Inflammatory macrophage treated with lipopolysaccharide for 1 hour (primary cell): ENCODE measurements around the gene SETD2.
A peak's percentile ranks its signal among the peaks of the same experiment; 100 is the strongest.

Experiments used
- DNase-seq, 2 donors: peaks; one replicate each; pipeline ENCODE4 v3.0.0-alpha.2; 2020 to 2022

Gene SETD2

GRCh38 chr3:46979958-46980497 lies 183.9 kb downstream of the SETD2 start:
- DNase-seq: no peak

DNA sequence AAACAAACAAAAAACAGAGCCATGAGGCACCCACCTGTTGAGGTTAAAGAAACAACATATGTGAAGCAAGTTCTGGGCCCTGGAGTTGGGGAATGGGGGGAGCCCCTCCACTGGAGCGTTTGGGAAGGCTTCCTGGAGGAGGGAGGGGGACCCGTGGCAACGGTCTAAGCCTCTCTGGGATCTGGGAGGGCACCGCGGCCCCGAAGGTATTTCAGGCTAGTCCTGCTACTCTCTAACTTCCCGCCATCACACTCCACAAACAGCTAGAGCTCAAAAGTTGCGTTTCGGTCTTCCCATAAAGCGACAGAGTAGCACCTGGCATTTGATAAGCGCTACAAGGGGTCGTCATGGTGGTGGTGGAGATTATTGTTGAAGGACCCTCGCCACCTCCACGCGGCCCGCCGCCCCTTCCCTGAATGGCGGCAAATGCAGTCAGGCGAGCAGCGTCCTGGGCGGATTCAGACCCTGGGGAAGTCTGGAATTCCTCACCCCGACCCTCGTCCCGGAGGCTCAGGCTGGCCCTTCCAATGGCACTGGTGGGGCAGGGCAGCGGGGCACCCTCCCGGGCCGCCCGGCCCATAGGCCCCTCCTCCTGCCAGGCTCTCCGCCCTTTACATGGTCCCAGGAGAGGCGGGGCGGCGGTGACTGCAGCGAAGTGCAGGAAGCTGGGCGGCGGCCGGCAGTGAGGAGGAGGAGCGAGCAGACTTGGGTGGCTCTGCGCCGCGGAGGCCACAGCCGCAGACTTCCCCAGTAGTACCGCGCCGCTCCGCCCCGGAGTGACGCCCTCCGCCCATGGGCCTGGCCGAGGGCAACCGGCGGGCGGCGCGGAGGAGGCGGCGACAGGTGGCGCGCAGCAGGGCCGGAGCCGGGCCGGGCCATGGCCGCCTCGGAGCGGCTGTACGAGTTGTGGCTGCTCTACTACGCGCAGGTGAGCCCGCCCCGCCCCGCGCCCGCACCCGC lies 184.6 kb downstream of the SETD2 start, which contains the start of gene NBEAL2:
NBEAL2 (plus strand) TSS at position 682 of the 960 bp plus-strand sequence; CDS start at position 878, 196 bp downstream.
- DNase-seq: peak; percentile 94 to 95

- DNase-seq: no peak
These were observed 185.5 kb downstream of the SETD2 start for GRCh38 chr3:46978381-46978780.

DNA sequence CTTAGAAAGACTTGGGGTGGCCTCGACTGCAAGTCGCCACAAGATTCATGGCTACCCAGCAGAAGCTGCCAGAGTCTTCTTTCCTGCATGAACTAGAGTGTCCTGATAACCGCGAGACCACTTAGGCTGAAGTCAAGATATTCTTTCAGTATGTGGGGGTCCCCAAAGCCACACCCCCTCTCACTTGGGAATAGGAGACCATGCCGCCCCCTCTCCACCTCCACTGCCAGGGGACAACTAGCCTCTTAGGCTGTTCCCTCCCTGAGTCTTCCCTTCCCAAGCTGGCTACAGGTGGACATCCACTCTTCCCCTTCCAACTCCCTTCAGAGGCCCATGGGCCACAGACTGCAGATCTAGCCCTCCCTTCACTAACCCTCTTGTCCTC lies 186.1 kb downstream of the SETD2 start:
- DNase-seq: no peak

- DNase-seq: peak; percentile 95 to 98
These were observed 187.4 kb downstream of the SETD2 start, which contains the start of gene CCDC12 for GRCh38 chr3:46976326-46977190. Gene CCDC12, minus strand, starts transcription at chr3:46976745. Its CDS starts 13 bp downstream, at chr3:46976732.

DNA sequence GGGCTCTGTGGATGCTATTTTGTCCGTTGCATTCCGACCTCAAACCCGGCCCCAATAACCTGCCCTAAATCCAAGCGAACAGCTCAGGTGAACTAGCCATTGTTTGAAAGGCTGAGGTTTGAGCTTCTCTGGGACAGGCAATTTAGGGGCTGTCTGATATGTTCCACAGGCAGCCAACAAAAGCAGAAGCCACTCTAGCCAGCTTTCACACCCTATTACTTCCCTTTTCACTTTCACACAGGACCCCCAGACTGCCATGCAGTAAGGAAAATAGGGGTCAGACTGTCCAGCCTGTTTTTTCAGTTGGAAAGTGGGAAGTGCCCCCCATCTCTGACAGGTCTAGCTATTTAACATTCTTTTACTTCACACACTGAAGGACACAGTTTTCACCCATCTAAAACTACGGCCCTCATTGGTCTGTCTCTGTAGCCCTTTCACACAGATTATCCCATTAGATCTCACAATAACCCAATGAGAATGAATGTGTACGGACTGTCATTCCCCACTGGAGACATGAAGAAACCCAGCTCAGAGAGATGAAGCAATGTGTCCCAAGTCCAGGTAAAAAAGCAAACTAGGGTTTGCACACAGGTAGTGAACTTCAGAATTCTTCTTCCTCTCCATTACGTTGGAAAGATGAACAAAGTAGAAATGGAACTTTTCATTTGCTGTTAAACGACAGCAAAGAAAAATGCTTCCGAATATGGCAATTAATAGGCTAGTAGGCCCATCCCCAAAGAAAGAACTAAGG lies 189.3 kb downstream of the SETD2 start:
- DNase-seq: peak; percentile 43 to 51

DNA sequence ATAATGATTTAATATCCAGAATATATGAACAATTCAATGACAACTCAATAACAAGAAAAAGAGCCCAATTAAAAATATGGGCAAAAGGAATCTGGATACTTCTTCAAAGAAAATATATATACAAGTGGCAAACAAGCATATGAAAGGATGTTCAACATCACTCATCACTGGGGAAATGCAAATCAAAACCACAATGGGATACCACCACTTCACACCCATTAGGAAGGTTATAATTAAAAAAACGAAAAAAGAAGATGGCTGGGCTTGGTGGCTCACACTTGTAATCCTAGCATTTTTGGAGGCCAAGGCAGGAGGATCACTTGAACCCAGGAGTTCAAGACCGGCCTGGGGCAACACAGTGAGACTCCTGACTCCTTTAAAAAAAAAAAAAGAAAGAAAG lies 191.5 kb downstream of the SETD2 start:
- DNase-seq: no peak

- no peak for DNase-seq
These were observed 192.2 kb downstream of the SETD2 start for GRCh38 chr3:46971742-46972141.

- no peak for DNase-seq
These were observed 192.8 kb downstream of the SETD2 start for GRCh38 chr3:46971151-46971550.

- DNase-seq: no peak
These were observed 193.4 kb downstream of the SETD2 start for GRCh38 chr3:46970391-46971091.

DNA sequence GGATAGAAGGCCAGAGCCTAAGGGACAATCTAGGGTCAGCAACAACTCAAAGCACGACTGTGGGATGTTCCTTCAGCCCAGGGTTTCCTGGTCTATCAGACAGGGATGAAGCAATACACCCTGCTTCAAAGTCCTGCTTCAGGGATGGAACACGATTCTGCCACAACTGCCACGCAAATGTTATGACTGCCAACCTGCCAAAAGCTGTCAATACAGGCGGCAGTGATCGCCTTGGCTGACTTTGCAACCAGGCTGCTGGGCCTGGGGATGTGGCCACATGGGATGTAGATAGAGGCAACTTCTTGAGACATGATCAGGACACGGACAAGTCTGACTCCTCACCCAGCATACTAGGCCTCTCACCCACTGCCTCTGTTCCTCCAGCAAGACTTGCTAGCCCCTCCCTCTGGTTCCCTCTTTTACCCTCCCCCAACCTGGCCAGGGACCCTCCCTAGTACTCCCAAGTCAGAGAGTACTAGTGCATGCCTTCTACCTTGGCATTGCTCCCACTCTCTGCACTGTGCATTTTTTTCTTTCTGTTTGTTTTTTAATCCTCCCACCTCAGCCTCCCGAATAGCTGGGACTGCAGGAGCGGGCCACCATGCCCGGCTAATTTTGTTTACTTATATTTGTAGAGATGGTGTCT lies 195.0 kb downstream of the SETD2 start:
- no peak for DNase-seq

DNA sequence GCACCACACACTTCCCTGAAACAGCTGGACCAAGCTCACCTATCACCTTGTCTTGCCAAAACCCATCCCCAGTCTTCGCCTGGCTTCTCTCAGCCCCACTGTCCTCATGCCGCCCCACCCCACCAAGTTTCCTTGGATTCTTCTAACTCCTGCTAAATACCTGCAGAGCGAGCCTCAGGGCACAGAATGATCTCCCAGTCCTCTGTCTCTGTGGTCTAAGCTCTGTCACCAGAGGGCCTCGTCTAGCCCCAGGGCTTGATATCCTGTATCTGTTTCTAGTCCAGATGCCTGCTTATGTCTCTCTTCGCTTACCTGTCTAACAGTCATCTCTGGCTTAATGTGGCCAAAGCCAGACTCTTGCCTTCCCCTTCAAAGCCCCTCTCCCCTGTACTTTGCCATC lies 197.1 kb downstream of the SETD2 start:
- no peak for DNase-seq
